ENCODE measurements around the gene KIRREL3. TPM values are rescaled to one million over a fixed set of nuclear protein-coding genes. Genes with fewer than 3 reads are reported as not detected.
A peak's percentile ranks its signal among the peaks of the same experiment; 100 is the strongest.

Gene KIRREL3
- total and polyA plus RNA-seq, 3 donors from 2014 or later: 1.0 to 1.1 (median 1.1) TPM

GRCh38 chr11:126433989-126434949 is 566.3 kb downstream of the KIRREL3 start:
- Histone ChIP-seq H3K9me3 (no peaks in the 10 kb centered on the region), H3K27me3 (no peaks in the 10 kb centered on the region), H3K27ac (no peak overlapping the region), H3K4me3 (no peak overlapping the region), H3K36me3 (ENCODE audit: low read depth, missing control alignments) (no peaks in the 10 kb centered on the region), H3K4me1 (peaks cover 17% of the 10 kb centered on the region)
- 83 to 90% methylated on average over 13 to 16 of the region's 16 CpGs for WGBS, 2 donors
- no peak for TF ChIP-seq CTCF (IDR thresholded peaks at IDR 0.05)
- no peak for TF ChIP-seq POLR2A (IDR thresholded peaks at IDR 0.05)
- no peak for DNase-seq
- intact Hi-C loops (cut with DNase I; ENCODE audit: low total_unique reads): loop anchor here (10.0 kb wide), 1 partner anchor 119 kb away; no protein-coding TSS in a partner anchor

DNA sequence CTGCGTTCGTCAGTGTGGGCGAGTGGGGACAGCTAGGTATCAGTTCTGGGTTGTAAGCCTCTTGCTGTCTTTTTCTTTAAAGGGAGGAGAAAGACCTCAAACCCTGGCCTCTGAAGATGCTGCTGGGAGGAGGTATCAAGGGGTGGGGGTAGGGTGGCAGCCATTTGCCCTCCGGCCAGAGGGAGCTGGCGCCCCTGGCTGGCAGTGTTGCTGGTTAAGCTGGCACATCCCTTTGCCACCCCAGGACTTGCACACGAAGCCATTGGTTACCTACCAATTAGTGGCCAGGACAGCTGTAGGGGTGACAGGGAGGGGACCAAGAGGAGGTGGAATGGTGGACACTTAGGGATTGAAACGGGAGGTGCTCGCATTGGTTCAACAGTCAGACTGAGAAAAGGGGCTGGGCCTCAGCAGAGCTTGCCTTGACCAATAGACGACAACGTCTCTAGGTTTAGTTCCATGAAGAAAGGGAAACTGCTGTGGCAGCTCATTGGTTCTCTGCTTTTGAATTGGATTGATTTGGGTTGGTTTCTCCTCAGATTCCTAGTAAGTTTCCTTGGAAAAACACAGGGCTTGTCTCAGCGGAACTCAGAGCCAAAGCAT is 567.2 kb downstream of the KIRREL3 start:
- intact Hi-C loops (cut with DNase I; ENCODE audit: low total_unique reads): loop anchor here (10.0 kb wide), 1 partner anchor 119 kb away; no protein-coding TSS in a partner anchor
- WGBS, 2 donors: 83 to 90% methylated on average over 10 to 11 of the region's 11 CpGs
- no peak for DNase-seq
- Histone ChIP-seq H3K4me1 (peaks cover 17% of the 10 kb centered on the region), H3K27me3 (no peaks in the 10 kb centered on the region), H3K36me3 (ENCODE audit: low read depth, missing control alignments) (no peaks in the 10 kb centered on the region), H3K27ac (peak overlapping the region in 1 of 2 donors; percentile 77), H3K4me3 (no peak overlapping the region), H3K9me3 (no peaks in the 10 kb centered on the region)
- TF ChIP-seq POLR2A (IDR thresholded peaks at IDR 0.05) (no peak), CTCF (IDR thresholded peaks at IDR 0.05) (no peak)

DNA sequence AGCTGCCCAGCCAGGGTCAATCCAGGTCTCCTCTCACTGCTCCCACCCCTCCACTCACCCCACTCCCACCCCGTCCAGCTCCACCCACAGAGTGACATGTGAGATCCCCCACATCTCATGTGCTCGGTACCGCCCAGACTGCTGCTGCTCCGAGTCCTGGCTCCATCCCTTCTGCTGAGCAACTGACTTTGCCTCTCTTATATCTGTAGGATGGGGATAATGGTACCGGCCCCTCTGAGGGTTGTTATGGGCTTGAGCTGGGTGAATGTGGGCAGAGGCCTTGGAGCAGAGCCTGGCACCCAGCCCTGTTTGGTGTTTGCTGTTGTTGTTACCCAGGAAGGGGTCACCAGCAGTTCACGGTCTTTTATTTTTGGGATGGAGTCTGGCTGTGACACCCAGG is 568.0 kb downstream of the KIRREL3 start:
- intact Hi-C loops (cut with DNase I; ENCODE audit: low total_unique reads): loop anchor here (10.0 kb wide), 1 partner anchor 118 kb away; no protein-coding TSS in a partner anchor
- 57 to 71% methylated on average over 6 of the region's 6 CpGs for WGBS, 2 donors
- TF ChIP-seq CTCF (IDR thresholded peaks at IDR 0.05) (no peak), POLR2A (IDR thresholded peaks at IDR 0.05) (no peak)

GRCh38 chr11:126432065-126432461 is 568.5 kb downstream of the KIRREL3 start:
- no peak for DNase-seq
- intact Hi-C loops (cut with DNase I; ENCODE audit: low total_unique reads): loop anchor here (10.0 kb wide), 1 partner anchor 117 kb away; no protein-coding TSS in a partner anchor
- H3K4me3 ChIP-seq: no peak overlapping the region
- H3K27me3 ChIP-seq: no peaks in the 10 kb centered on the region
- TF ChIP-seq POLR2A (IDR thresholded peaks at IDR 0.05) (no peak), CTCF (IDR thresholded peaks at IDR 0.05) (no peak)
- peaks cover 21% of the 10 kb centered on the region for H3K4me1 ChIP-seq
- no peaks in the 10 kb centered on the region for H3K36me3 ChIP-seq (ENCODE audit: low read depth, missing control alignments)
- no peaks in the 10 kb centered on the region for H3K9me3 ChIP-seq
- WGBS, 2 donors: 45% methylated on average over 3 of the region's 3 CpGs; no CpG with 5 or more reads in 1 of the 2 donors
- peak overlapping the region in 1 of 2 donors; percentile 77 for H3K27ac ChIP-seq

More for the DNA sequence above, 568.0 kb downstream of the KIRREL3 start:
- Histone ChIP-seq H3K27ac (peak overlapping the region in 1 of 2 donors; percentile 77), H3K27me3 (no peaks in the 10 kb centered on the region), H3K9me3 (no peaks in the 10 kb centered on the region), H3K4me3 (no peak overlapping the region), H3K36me3 (ENCODE audit: low read depth, missing control alignments) (no peaks in the 10 kb centered on the region), H3K4me1 (peaks cover 17% of the 10 kb centered on the region)
- peak; percentile 43 for DNase-seq

All from testis (tissue), 3 donors.